ENCODE measurements around the gene DDX49.

Gene DDX49

GRCh38 chr19:18903156-18904037 lies 16.1 kb upstream of the DDX49 start:
- no peak for TF ChIP-seq CTCF (IDR thresholded peaks at IDR 0.05)
- Histone ChIP-seq H3K27ac (no peak overlapping the region), H3K27me3 (no peaks in the 10 kb centered on the region), H3K36me3 (peaks cover 92% of the 10 kb centered on the region), H3K4me1 (ENCODE audit: control insufficient read depth in 1 of 2, insufficient read depth in 1 of 2, low read depth in 1 of 2, low read length in 1 of 2) (no peaks in the 10 kb centered on the region), H3K4me3 (ENCODE audit: low read depth in 1 of 2, low read length in 1 of 2) (no peak overlapping the region), H3K9me3 (no peaks in the 10 kb centered on the region)

- no peaks in the 10 kb centered on the region for H3K27me3 ChIP-seq
- no peak overlapping the region for H3K4me3 ChIP-seq (ENCODE audit: low read depth in 1 of 2, low read length in 1 of 2)
- peaks cover 92% of the 10 kb centered on the region for H3K36me3 ChIP-seq
- H3K27ac ChIP-seq: no peak overlapping the region
- H3K4me1 ChIP-seq (ENCODE audit: control insufficient read depth in 1 of 2, insufficient read depth in 1 of 2, low read depth in 1 of 2, low read length in 1 of 2): no peaks in the 10 kb centered on the region
- no peak for TF ChIP-seq CTCF (IDR thresholded peaks at IDR 0.05)
- H3K9me3 ChIP-seq: no peaks in the 10 kb centered on the region
Measured at GRCh38 chr19:18904334-18905057, 15.0 kb upstream of the DDX49 start.

GRCh38 chr19:18905058-18905456 lies 14.5 kb upstream of the DDX49 start:
- no peak for TF ChIP-seq CTCF (IDR thresholded peaks at IDR 0.05)
- Histone ChIP-seq H3K27me3 (no peaks in the 10 kb centered on the region), H3K9me3 (no peaks in the 10 kb centered on the region), H3K4me3 (ENCODE audit: low read depth in 1 of 2, low read length in 1 of 2) (no peak overlapping the region), H3K36me3 (peaks cover 92% of the 10 kb centered on the region), H3K27ac (no peak overlapping the region), H3K4me1 (ENCODE audit: control insufficient read depth in 1 of 2, insufficient read depth in 1 of 2, low read depth in 1 of 2, low read length in 1 of 2) (no peaks in the 10 kb centered on the region)

GRCh38 chr19:18905513-18906236 lies 13.8 kb upstream of the DDX49 start:
- Histone ChIP-seq H3K36me3 (peaks cover 92% of the 10 kb centered on the region), H3K9me3 (no peaks in the 10 kb centered on the region), H3K4me1 (ENCODE audit: control insufficient read depth in 1 of 2, insufficient read depth in 1 of 2, low read depth in 1 of 2, low read length in 1 of 2) (no peaks in the 10 kb centered on the region), H3K4me3 (ENCODE audit: low read depth in 1 of 2, low read length in 1 of 2) (no peak overlapping the region), H3K27ac (no peak overlapping the region), H3K27me3 (no peaks in the 10 kb centered on the region)
- no peak for TF ChIP-seq CTCF (IDR thresholded peaks at IDR 0.05)

GRCh38 chr19:18906605-18907519 lies 12.7 kb upstream of the DDX49 start:
- no peaks in the 10 kb centered on the region for H3K9me3 ChIP-seq
- H3K27ac ChIP-seq: no peak overlapping the region
- H3K27me3 ChIP-seq: no peaks in the 10 kb centered on the region
- H3K4me1 ChIP-seq (ENCODE audit: control insufficient read depth in 1 of 2, insufficient read depth in 1 of 2, low read depth in 1 of 2, low read length in 1 of 2): no peaks in the 10 kb centered on the region
- TF ChIP-seq CTCF (IDR thresholded peaks at IDR 0.05): no peak
- peaks cover 89% of the 10 kb centered on the region for H3K36me3 ChIP-seq
- no peak overlapping the region for H3K4me3 ChIP-seq (ENCODE audit: low read depth in 1 of 2, low read length in 1 of 2)

All from neutrophil (primary cell).